ENCODE measurements around the gene SMARCA5.
A peak's percentile ranks its signal among the peaks of the same experiment; 100 is the strongest.

The SMARCA5 gene

GRCh38 chr4:143581331-143581946 lies 67.9 kb downstream of the SMARCA5 start:
- no peak for DNase-seq (ENCODE audit: low read depth, low spot score)
- no peak overlapping the region for H3K4me3 ChIP-seq (ENCODE audit: low read depth, low read length)
- in situ Hi-C loops (cut with HindIII; ENCODE audit: low sequenced_read_pairs), result no loop called here
- TF ChIP-seq, protein P1, sequence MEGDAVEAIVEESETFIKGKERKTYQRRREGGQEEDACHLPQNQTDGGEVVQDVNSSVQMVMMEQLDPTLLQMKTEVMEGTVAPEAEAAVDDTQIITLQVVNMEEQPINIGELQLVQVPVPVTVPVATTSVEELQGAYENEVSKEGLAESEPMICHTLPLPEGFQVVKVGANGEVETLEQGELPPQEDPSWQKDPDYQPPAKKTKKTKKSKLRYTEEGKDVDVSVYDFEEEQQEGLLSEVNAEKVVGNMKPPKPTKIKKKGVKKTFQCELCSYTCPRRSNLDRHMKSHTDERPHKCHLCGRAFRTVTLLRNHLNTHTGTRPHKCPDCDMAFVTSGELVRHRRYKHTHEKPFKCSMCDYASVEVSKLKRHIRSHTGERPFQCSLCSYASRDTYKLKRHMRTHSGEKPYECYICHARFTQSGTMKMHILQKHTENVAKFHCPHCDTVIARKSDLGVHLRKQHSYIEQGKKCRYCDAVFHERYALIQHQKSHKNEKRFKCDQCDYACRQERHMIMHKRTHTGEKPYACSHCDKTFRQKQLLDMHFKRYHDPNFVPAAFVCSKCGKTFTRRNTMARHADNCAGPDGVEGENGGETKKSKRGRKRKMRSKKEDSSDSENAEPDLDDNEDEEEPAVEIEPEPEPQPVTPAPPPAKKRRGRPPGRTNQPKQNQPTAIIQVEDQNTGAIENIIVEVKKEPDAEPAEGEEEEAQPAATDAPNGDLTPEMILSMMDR (IDR thresholded peaks at IDR 0.05; ENCODE audit: low read depth, low read length), result no peak

- TF ChIP-seq, protein P1 (IDR thresholded peaks at IDR 0.05; ENCODE audit: low read depth, low read length), result no peak
- in situ Hi-C loops (cut with HindIII; ENCODE audit: low sequenced_read_pairs), result no loop called here
- H3K4me3 ChIP-seq (ENCODE audit: low read depth, low read length), result no peak overlapping the region
- DNase-seq (ENCODE audit: low read depth, low spot score), result no peak
Measured at GRCh38 chr4:143585548-143585947, 72.0 kb downstream of the SMARCA5 start.

GRCh38 chr4:143586080-143586479 lies 72.6 kb downstream of the SMARCA5 start:
- TF ChIP-seq, protein P1 (IDR thresholded peaks at IDR 0.05; ENCODE audit: low read depth, low read length), result no peak
- no peak overlapping the region for H3K4me3 ChIP-seq (ENCODE audit: low read depth, low read length)
- in situ Hi-C loops (cut with HindIII; ENCODE audit: low sequenced_read_pairs), result no loop called here
- DNase-seq (ENCODE audit: low read depth, low spot score), result peak; percentile 62

GRCh38 chr4:143587703-143588102 lies 74.2 kb downstream of the SMARCA5 start:
- TF ChIP-seq, protein P1 (IDR thresholded peaks at IDR 0.05; ENCODE audit: low read depth, low read length), result no peak
- in situ Hi-C loops (cut with HindIII; ENCODE audit: low sequenced_read_pairs), result no loop called here
- no peak overlapping the region for H3K4me3 ChIP-seq (ENCODE audit: low read depth, low read length)
- DNase-seq (ENCODE audit: low read depth, low spot score), result no peak

DNA sequence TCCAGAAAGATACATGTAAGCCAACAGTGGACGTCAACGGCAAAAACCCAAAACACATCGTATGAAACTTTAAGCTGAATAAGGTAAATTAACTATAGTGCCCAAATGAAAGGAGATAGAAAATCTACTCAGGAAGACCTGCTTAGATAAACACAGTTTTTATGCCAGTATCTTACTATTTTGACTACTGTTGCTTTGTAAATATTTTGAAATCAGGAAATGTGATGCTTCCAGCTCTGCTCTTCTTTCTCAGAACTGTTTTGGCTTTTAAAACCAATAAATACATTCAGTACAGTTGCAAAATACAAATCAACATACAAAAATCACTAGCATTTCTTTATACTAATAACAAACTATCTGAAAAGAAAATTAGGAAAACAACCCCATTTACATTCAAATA lies 83.8 kb downstream of the SMARCA5 start:
- TF ChIP-seq, protein P1 (IDR thresholded peaks at IDR 0.05; ENCODE audit: low read depth, low read length), result no peak
- H3K4me3 ChIP-seq (ENCODE audit: low read depth, low read length), result no peak overlapping the region
- in situ Hi-C loops (cut with HindIII; ENCODE audit: low sequenced_read_pairs), result no loop called here
- DNase-seq (ENCODE audit: low read depth, low spot score), result no peak

DNA sequence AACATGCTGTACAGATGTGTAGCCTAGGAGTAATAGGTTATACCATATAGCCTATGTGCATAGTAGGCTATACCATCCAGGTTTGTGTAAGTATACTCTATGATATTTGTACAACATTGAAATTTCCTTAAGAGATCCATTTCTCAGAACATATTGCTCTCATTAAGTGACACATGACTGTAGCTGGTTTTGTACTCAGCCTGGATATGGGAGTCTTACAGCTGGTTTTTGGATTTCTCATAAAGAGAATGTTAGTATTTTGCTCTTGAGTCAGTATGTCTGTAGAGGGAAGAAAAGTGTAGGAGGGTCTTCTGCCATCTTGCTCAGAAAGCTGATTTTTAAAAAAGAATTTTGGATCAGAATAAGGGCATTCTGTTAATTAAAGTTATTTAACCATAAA lies 85.3 kb downstream of the SMARCA5 start:
- DNase-seq (ENCODE audit: low read depth, low spot score), result no peak
- TF ChIP-seq, protein P1 (IDR thresholded peaks at IDR 0.05; ENCODE audit: low read depth, low read length), result no peak
- in situ Hi-C loops (cut with HindIII; ENCODE audit: low sequenced_read_pairs), result no loop called here
- no peak overlapping the region for H3K4me3 ChIP-seq (ENCODE audit: low read depth, low read length)
